KMS-11 (cell line): ENCODE measurements around the gene SOD3.

Experiments
- H2AFZ ChIP-seq: fragments of 200-600 bp; sonication (generic); 2 replicates; pipeline ENCODE4 v1.6.1; 2016; ENCODE audit warnings: antibody characterized with exemption, mixed run types, low read depth
- H3K27ac ChIP-seq: fragments of 200-600 bp; sonication (generic); 2 replicates; pipeline ENCODE4 v1.6.1; 2016; ENCODE audit warnings: mild to moderate bottlenecking, mixed run types
- H3K27me3 ChIP-seq: fragments of 200-600 bp; sonication (generic); 2 replicates; pipeline ENCODE4 v1.6.1; 2017; ENCODE audit warnings: mild to moderate bottlenecking, low read depth, mixed run types, moderate library complexity; ENCODE audit not compliant: insufficient read depth
- H3K36me3 ChIP-seq: fragments of 200-600 bp; sonication (generic); 2 replicates; pipeline ENCODE4 v1.6.1; 2017; ENCODE audit warnings: mild to moderate bottlenecking, mixed run types; ENCODE audit not compliant: insufficient read depth
- H3K4me1 ChIP-seq: fragments of 200-600 bp; sonication (generic); 2 replicates; pipeline ENCODE4 v1.6.1; 2016; ENCODE audit warnings: mild to moderate bottlenecking, low read depth, mixed run types; ENCODE audit not compliant: poor library complexity, severe bottlenecking
- H3K4me2 ChIP-seq: fragments of 200-600 bp; sonication (generic); 2 replicates; pipeline ENCODE4 v1.7.0; 2016; ENCODE audit warnings: mild to moderate bottlenecking, mixed run types
- H3K4me3 ChIP-seq: fragments of 200-600 bp; sonication (generic); IDR thresholded peaks from 2 replicates; pipeline ENCODE4 v1.6.1; 2017; ENCODE audit warnings: low read depth, low read length, mixed read lengths; ENCODE audit not compliant: insufficient read depth
- H3K79me2 ChIP-seq: fragments of 200-600 bp; sonication (generic); 2 replicates; pipeline ENCODE4 v1.6.1; 2016; ENCODE audit warnings: low read depth, mixed run types; ENCODE audit not compliant: insufficient read depth
- H3K9ac ChIP-seq: fragments of 200-600 bp; sonication (generic); 2 replicates; pipeline ENCODE4 v1.6.1; 2016; ENCODE audit warnings: mild to moderate bottlenecking, mixed run types
- H4K20me1 ChIP-seq: fragments of 200-600 bp; sonication (generic); 2 replicates; pipeline ENCODE4 v1.6.1; 2016; ENCODE audit warnings: mild to moderate bottlenecking, mixed run types; ENCODE audit not compliant: insufficient read depth
- TF ChIP-seq, protein P1 (sequence below): fragments of 200-600 bp; sonication (generic); conservative IDR thresholded peaks from 2 replicates; pipeline ENCODE4 v1.6.1; 2017; ENCODE audit warnings: low read depth, mild to moderate bottlenecking, antibody characterized with exemption, low read length, moderate library complexity, mixed read lengths

Gene SOD3

DNA sequence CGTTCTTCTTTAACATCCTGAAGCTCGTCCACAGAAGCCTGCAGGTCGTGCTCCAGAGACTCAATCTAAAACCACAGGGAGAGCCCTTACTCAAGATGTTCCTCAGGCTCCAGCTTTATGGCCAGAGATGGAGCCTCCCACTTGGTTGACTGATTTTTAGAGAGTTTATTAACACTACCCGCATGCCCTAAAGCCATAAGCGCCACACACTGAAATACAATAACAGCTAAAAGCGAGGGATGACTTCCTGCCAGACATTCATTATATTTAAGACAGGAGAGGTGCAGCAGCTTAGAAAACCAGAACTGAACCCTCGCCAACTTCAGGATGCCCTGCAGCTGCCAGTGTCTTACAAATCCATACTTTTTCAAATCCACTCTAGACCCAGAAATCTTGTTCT, 42.0 kb downstream of the SOD3 start:
- no peak overlapping the region for H3K4me3 ChIP-seq
- no peak overlapping the region for H2AFZ ChIP-seq
- TF ChIP-seq, protein P1, sequence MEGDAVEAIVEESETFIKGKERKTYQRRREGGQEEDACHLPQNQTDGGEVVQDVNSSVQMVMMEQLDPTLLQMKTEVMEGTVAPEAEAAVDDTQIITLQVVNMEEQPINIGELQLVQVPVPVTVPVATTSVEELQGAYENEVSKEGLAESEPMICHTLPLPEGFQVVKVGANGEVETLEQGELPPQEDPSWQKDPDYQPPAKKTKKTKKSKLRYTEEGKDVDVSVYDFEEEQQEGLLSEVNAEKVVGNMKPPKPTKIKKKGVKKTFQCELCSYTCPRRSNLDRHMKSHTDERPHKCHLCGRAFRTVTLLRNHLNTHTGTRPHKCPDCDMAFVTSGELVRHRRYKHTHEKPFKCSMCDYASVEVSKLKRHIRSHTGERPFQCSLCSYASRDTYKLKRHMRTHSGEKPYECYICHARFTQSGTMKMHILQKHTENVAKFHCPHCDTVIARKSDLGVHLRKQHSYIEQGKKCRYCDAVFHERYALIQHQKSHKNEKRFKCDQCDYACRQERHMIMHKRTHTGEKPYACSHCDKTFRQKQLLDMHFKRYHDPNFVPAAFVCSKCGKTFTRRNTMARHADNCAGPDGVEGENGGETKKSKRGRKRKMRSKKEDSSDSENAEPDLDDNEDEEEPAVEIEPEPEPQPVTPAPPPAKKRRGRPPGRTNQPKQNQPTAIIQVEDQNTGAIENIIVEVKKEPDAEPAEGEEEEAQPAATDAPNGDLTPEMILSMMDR: no peak
- no peak overlapping the region for H3K27ac ChIP-seq
- no peak overlapping the region for H3K9ac ChIP-seq
- H3K27me3 ChIP-seq: no peaks in the 10 kb centered on the region
- no peaks in the 10 kb centered on the region for H3K79me2 ChIP-seq
- no peaks in the 10 kb centered on the region for H3K4me1 ChIP-seq
- H3K36me3 ChIP-seq: no peaks in the 10 kb centered on the region
- H3K4me2 ChIP-seq: no peak overlapping the region
- H4K20me1 ChIP-seq: no peaks in the 10 kb centered on the region

DNA sequence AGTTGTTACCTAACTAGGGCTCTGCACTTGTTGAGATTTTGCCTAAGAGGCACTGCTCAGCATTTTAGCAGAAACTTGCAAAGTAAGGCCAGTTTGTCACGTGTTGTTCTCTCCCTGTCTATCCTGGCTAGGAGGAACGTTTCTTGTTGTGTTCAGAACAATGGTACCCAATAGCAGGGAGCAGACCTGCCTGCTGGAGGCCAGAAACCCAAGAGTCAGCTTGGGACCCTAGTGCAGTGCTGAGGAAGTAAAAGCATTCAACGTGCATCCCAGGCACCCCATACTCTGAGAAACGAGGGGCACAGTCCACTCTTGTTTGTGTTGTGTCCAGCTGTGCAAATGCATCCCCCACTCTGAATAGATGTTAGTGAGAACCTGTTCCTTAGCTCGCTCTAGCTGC, 42.4 kb downstream of the SOD3 start:
- Histone ChIP-seq H2AFZ (no peak overlapping the region), H3K36me3 (no peaks in the 10 kb centered on the region), H3K79me2 (no peaks in the 10 kb centered on the region), H3K27me3 (no peaks in the 10 kb centered on the region), H3K4me1 (no peaks in the 10 kb centered on the region), H3K27ac (no peak overlapping the region), H3K4me2 (no peak overlapping the region), H4K20me1 (no peaks in the 10 kb centered on the region), H3K4me3 (no peak overlapping the region), H3K9ac (no peak overlapping the region)
- TF ChIP-seq, protein P1: no peak

DNA sequence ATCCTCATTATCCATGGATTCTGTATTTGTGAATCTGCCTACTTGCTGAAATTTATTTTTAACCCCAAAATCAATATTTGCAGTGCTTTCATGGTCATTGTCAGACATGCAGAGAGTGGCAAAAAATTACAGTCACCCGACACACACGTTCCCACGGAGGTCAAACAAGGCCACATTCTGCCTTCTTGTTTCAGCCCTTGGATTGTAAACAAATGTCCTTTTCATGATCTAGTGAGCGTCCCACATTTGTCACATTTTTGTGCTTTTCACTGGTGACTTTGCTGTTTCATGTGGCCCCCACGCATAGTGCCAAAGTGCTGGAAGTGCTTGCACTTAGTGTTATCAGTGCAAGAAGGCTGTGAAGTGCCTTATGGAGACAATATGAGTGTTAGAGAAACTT, 45.0 kb downstream of the SOD3 start:
- no peak overlapping the region for H3K27ac ChIP-seq
- no peaks in the 10 kb centered on the region for H3K79me2 ChIP-seq
- TF ChIP-seq, protein P1: no peak
- no peak overlapping the region for H2AFZ ChIP-seq
- no peak overlapping the region for H3K4me3 ChIP-seq
- no peaks in the 10 kb centered on the region for H3K27me3 ChIP-seq
- H3K4me2 ChIP-seq: no peak overlapping the region
- H3K9ac ChIP-seq: no peak overlapping the region
- no peaks in the 10 kb centered on the region for H3K36me3 ChIP-seq
- no peaks in the 10 kb centered on the region for H4K20me1 ChIP-seq
- H3K4me1 ChIP-seq: no peaks in the 10 kb centered on the region

DNA sequence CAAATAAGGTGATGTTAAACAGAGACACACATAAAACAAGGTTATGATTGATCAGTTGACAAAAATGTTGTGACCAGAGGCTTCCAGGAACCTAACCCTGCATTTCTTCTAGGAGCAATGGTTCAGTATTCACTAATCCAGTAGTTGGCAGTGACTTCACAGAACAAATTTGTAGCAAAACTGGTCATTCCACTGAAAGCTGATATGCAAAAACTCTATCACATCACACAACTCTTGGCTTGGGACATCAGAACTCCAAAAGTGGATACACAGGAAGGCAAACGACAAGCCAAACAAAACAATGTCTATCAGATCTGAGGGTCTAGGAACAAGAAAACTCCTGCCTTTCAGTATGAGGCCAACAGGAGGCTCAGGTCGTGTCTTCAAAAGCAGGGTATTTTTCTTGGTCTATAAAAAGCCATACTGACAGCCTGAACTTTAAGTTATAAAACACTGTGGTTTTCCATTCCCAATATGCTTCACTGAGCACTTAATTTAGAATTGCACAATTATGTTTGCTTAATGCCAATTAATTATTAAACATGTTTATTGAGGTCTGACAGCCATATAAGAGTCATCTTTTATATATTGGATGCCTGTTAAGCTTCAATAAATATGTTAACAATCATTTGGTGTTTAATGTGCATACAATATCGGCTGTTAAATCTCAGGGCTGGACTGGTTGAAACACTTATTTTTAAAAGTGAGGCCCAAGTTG, 45.6 kb downstream of the SOD3 start:
- Histone ChIP-seq H3K4me2 (no peak overlapping the region), H3K27ac (no peak overlapping the region), H3K27me3 (no peaks in the 10 kb centered on the region), H3K36me3 (no peaks in the 10 kb centered on the region), H3K79me2 (no peaks in the 10 kb centered on the region), H3K4me1 (no peaks in the 10 kb centered on the region), H3K9ac (no peak overlapping the region), H2AFZ (no peak overlapping the region), H3K4me3 (no peak overlapping the region), H4K20me1 (no peaks in the 10 kb centered on the region)
- TF ChIP-seq, protein P1: no peak
